IMR-90 (cell line): ENCODE results near the gene PDF. TPM values are rescaled to one million over a fixed set of nuclear protein-coding genes. Genes with fewer than 3 reads are reported as not detected.
"Not testable (repeated sequence)": the region's sequence is repeated elsewhere in the genome, so short reads cannot be mapped to it uniquely, and the experiment has no call there.

Experiments used
- ATAC-seq: fragments of 200-7000 bp; cut with Tn5 transposase; 2 replicates; pipeline ENCODE4 v1.9.1; 2020; ENCODE audit warnings: low read depth, mild to moderate bottlenecking, moderate library complexity
- BruUV-seq: library from RNA; stranded (reverse); fragments of 400-500 nt; replicated peaks from 2 replicates; lab custom pipeline; 2021; lab: Mats Ljungman, UMichigan
- CTCF ChIA-PET: fragments of 300-600 bp; formaldehyde crosslinking; extraction: SDS; loops from one replicate; lab custom pipeline; 2021; ENCODE audit warnings: antibody characterized with exemption; lab: Yijun Ruan, JAX
- POLR2A ChIA-PET: fragments of 300-600 bp; sonication (Branson Sonifier 250); formaldehyde crosslinking; loops from one replicate; lab custom pipeline; 2022; ENCODE audit warnings: antibody characterized with exemption; ENCODE audit not compliant: unreplicated experiment; lab: Charles Lee
- DNase-seq: peaks from one replicate; pipeline ENCODE4 v3.0.0; 2013
- H2AFZ ChIP-seq: replicated peaks from 2 replicates; pipeline ENCODE3; 2013; ENCODE audit warnings: low read length, mild to moderate bottlenecking; ENCODE audit not compliant: poor library complexity
- H2AK5ac ChIP-seq: 2 replicates; pipeline ENCODE4 v1.6.1; 2013; ENCODE audit warnings: low read depth, low read length, inconsistent platforms
- H2AK9ac ChIP-seq: replicated peaks from 2 replicates; pipeline ENCODE3; 2013; ENCODE audit warnings: mild to moderate bottlenecking, low read depth, low read length, moderate library complexity; ENCODE audit not compliant: poor library complexity
- H2BK120ac ChIP-seq: 2 replicates; pipeline ENCODE4 v1.6.1; 2013; ENCODE audit warnings: low read depth, low read length, inconsistent platforms
- H2BK15ac ChIP-seq: 3 replicates; pipeline ENCODE4 v1.6.1; 2013; ENCODE audit warnings: low read depth, low read length, inconsistent platforms
- H2BK20ac ChIP-seq: 2 replicates; pipeline ENCODE4 v1.6.1; 2013; ENCODE audit warnings: low read depth, mild to moderate bottlenecking, inconsistent platforms, low read length, moderate library complexity
- H2BK5ac ChIP-seq: 2 replicates; pipeline ENCODE4 v1.6.1; 2013; ENCODE audit warnings: mild to moderate bottlenecking, low read depth, low read length, inconsistent platforms; ENCODE audit not compliant: poor library complexity, severe bottlenecking
- H3K14ac ChIP-seq: replicated peaks from 2 replicates; pipeline ENCODE4 v1.6.1; 2013; ENCODE audit warnings: low read depth, low read length, inconsistent platforms
- H3K18ac ChIP-seq: 2 replicates; pipeline ENCODE4 v1.6.1; 2013; ENCODE audit warnings: low read depth, low read length, control low read depth
- H3K23ac ChIP-seq: 2 replicates; pipeline ENCODE4 v1.6.1; 2013; ENCODE audit warnings: low read depth, low read length, inconsistent platforms
- H3K27ac ChIP-seq: 2 replicates; pipeline ENCODE4 v1.5.1; 2013; ENCODE audit warnings: mild to moderate bottlenecking, control low read depth, low read length; ENCODE audit not compliant: insufficient read depth
- H3K27me3 ChIP-seq: 2 replicates; pipeline ENCODE4 v1.6.1; 2013; ENCODE audit warnings: low read length; ENCODE audit not compliant: control insufficient read depth, insufficient read depth
- H3K36me3 ChIP-seq: 2 replicates; pipeline ENCODE4 v1.6.1; 2013; ENCODE audit warnings: low read length, mixed read lengths; ENCODE audit not compliant: control insufficient read depth, insufficient read depth
- H3K4ac ChIP-seq: 2 replicates; pipeline ENCODE4 v1.6.1; 2013; ENCODE audit warnings: low read depth, low read length, inconsistent platforms
- H3K4me1 ChIP-seq: 2 replicates; pipeline ENCODE4 v1.6.1; 2013; ENCODE audit warnings: low read length, mixed read lengths; ENCODE audit not compliant: control insufficient read depth, insufficient read depth
- H3K4me2 ChIP-seq: 2 replicates; pipeline ENCODE4 v1.6.1; 2013; ENCODE audit warnings: low read depth, mild to moderate bottlenecking, control low read depth, low read length, moderate library complexity
- H3K4me3 ChIP-seq: 2 replicates; pipeline ENCODE4 v1.5.1; 2013; ENCODE audit warnings: low read depth, mild to moderate bottlenecking, control low read depth, low read length, moderate library complexity; ENCODE audit not compliant: insufficient read depth
- H3K56ac ChIP-seq: 2 replicates; pipeline ENCODE4 v1.6.1; 2013; ENCODE audit warnings: low read length, inconsistent platforms; ENCODE audit not compliant: insufficient read depth; ENCODE audit errors: extremely low read depth
- H3K79me1 ChIP-seq, 2 experiments: 2 replicates each; pipeline ENCODE4 v1.6.1; 2013; ENCODE audit warnings: low read length in 2 of 2, inconsistent platforms in 1 of 2, low read depth in 1 of 2
- H3K9ac ChIP-seq: 2 replicates; pipeline ENCODE4 v1.6.1; 2013; ENCODE audit warnings: low read depth, low read length, control low read depth
- H3K9me1 ChIP-seq: 2 replicates; pipeline ENCODE4 v1.6.1; 2013; ENCODE audit warnings: low read length, inconsistent platforms; ENCODE audit not compliant: insufficient read depth
- H3K9me3 ChIP-seq: 2 replicates; pipeline ENCODE4 v1.6.1; 2013; ENCODE audit warnings: low read length; ENCODE audit not compliant: control insufficient read depth, insufficient read depth
- H4K20me1 ChIP-seq: 2 replicates; pipeline ENCODE4 v1.6.1; 2013; ENCODE audit warnings: low read length, inconsistent platforms; ENCODE audit not compliant: insufficient read depth
- H4K5ac ChIP-seq: 2 replicates; pipeline ENCODE4 v1.6.1; 2013; ENCODE audit warnings: mild to moderate bottlenecking, low read depth, low read length, control low read depth
- H4K8ac ChIP-seq, 2 experiments: 2 replicates each; pipeline ENCODE4 v1.6.1; 2013; ENCODE audit warnings: low read depth in 2 of 2, low read length in 2 of 2, control low read depth in 1 of 2, inconsistent platforms in 1 of 2
- H4K91ac ChIP-seq: 2 replicates; pipeline ENCODE4 v1.6.1; 2013; ENCODE audit warnings: low read depth, low read length, inconsistent platforms; ENCODE audit not compliant: insufficient read depth
- WGBS, 2 experiments: methylation state at CpG; one replicate each; pipeline versions ENCODE4 v1.1.5 to v1.1.7; 2013; ENCODE audit warnings: missing lambda C conversion rate in 2 of 2; ENCODE audit not compliant: insufficient read length in 1 of 2; ENCODE audit errors: extremely low coverage in 2 of 2; 5-methylcytosine and 5-hydroxymethylcytosine counted together
- dilution Hi-C: fragments of 300-500 bp; cut with HindIII; formaldehyde crosslinking; loops from one replicate; pipeline ENCODE4 v1.14.3; 2018; ENCODE audit warnings: low sequenced_read_pairs; ENCODE audit not compliant: unreplicated experiment
- in situ Hi-C: fragments of 300-500 bp; cut with MboI; formaldehyde crosslinking; loops from 3 replicates; pipeline ENCODE4 v1.14.3; 2019; ENCODE audit warnings: low sequenced_read_pairs, inconsistent platforms, mixed read lengths
- intact Hi-C: fragments of 100-400 bp; cut with micrococcal nuclease; formaldehyde crosslinking; loops from 2 replicates; pipeline ENCODE4 v1.10.0; 2022
- polyA plus RNA-seq, 3 experiments: library from polyadenylated mRNA; depleted of rRNA; stranded (reverse); fragments of >200 nt; gene quantifications; 2 replicates each; pipeline ENCODE4 v1.2.3, GENCODE V29; 2012; ENCODE audit warnings: low replicate concordance in 1 of 3
- total RNA-seq: library from RNA; depleted of rRNA; stranded (reverse); fragments of >200 nt; gene quantifications from 2 replicates; pipeline ENCODE4 v1.2.3, GENCODE V29; 2012

PDF gene
- total and polyA plus RNA-seq, 2 of the 4 experiments (the other 2 are of a cell fraction) = 4.5 to 6.4 TPM

GRCh38 chr16:69296771-69297170 lies 33.6 kb downstream of the PDF start:
- intact Hi-C loops, H4K91ac ChIP-seq, H3K14ac ChIP-seq, H4K5ac ChIP-seq, H2BK5ac ChIP-seq, DNase-seq, in situ Hi-C loops, dilution Hi-C loops, ATAC-seq, H4K8ac ChIP-seq, CTCF ChIA-PET, H3K4me1 ChIP-seq, H3K56ac ChIP-seq, H2AK5ac ChIP-seq, H2AK9ac ChIP-seq, H2BK20ac ChIP-seq, H3K4me2 ChIP-seq, H3K9me3 ChIP-seq, POLR2A ChIA-PET, H3K9ac ChIP-seq, H3K4me3 ChIP-seq, H3K18ac ChIP-seq, H3K4ac ChIP-seq, H3K27ac ChIP-seq, H3K23ac ChIP-seq, H2AFZ ChIP-seq, H3K27me3 ChIP-seq, H3K9me1 ChIP-seq, BruUV-seq, H4K20me1 ChIP-seq, H2BK15ac ChIP-seq, H2BK120ac ChIP-seq: not testable (repeated sequence)
- peaks cover 28% of the 10 kb centered on the region for H3K36me3 ChIP-seq
- no CpG with 5 or more reads among the region's 7 CpGs for WGBS, 2 experiments
- peaks cover 5 to 58% of the 10 kb centered on the region in 2 experiments; a peak in 3 of 4 replicates for H3K79me1 ChIP-seq
